ENCODE data around the gene SLC4A11. TPM values are rescaled to one million over a fixed set of nuclear protein-coding genes. Genes with fewer than 3 reads are reported as not detected.

The SLC4A11 gene
- total RNA-seq: 0.58 and 0.88 TPM in 2 replicates

DNA sequence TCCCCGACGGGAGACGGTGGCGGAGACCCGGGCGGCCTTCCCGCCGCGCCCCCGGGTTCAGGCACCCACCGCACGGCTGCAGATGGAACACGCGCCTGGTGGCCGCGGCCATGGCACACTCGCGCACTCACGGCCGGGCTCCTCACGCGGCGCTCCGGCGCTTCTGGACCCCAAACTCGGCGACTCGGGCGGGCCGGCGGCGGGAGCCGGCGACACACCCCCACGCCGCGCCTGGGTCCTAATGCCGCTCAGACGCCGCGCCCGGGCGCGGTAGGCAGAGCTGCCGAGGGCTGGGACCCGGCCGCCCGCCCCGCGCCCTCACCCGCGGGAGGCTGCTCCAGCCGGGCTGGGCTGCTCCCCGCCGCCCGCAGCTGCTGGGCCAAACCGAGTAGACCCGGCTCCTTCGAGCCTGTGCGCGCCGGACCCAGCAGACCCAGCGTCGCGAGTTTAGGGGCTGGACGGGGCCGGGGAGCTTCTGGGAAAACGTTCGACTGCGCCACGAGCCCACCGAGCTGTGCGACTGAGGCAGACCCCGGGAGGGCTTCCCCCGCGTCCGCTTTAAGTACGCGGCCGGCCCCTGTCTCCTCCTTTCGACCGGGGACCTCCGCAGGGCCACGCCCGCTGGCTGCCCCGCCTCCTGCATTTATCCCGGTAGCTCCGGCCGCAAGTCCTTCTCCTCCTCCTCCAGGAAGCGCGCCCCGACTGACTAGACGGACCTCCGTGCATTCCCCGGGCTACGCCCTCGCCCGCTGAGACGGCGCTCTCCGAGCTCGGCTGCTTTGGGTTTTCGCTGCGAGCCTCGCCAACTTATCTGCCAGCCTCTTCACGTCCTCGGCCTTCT, at the start of gene SLC4A11:
Gene SLC4A11 (minus strand): TSS at position 165 of the 841 bp plus-strand sequence. CDS start 53 bp downstream, at position 112.
- CTCF ChIA-PET: interaction anchor here (0.7 kb wide), 1 partner anchor 21 kb away, joined by 3 read pairs; no protein-coding TSS in a partner anchor
- Mint-ChIP-seq H3K27ac (no peak within 1 kb of the TSS), H3K27me3 (peaks cover 48% of the 10 kb centered on the region), H3K9me3 (no peaks in the 10 kb centered on the region), H3K4me1 (peaks cover 7% of the 10 kb centered on the region), H3K4me3 (peak within 1 kb of the TSS; percentile 89), H3K36me3 (ENCODE audit: low read depth) (peaks cover 1% of the 10 kb centered on the region)
- TF ChIP-seq, protein P1, sequence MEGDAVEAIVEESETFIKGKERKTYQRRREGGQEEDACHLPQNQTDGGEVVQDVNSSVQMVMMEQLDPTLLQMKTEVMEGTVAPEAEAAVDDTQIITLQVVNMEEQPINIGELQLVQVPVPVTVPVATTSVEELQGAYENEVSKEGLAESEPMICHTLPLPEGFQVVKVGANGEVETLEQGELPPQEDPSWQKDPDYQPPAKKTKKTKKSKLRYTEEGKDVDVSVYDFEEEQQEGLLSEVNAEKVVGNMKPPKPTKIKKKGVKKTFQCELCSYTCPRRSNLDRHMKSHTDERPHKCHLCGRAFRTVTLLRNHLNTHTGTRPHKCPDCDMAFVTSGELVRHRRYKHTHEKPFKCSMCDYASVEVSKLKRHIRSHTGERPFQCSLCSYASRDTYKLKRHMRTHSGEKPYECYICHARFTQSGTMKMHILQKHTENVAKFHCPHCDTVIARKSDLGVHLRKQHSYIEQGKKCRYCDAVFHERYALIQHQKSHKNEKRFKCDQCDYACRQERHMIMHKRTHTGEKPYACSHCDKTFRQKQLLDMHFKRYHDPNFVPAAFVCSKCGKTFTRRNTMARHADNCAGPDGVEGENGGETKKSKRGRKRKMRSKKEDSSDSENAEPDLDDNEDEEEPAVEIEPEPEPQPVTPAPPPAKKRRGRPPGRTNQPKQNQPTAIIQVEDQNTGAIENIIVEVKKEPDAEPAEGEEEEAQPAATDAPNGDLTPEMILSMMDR (IDR thresholded peaks at IDR 0.05): no peak
- DNase-seq (peak; percentile 45), ATAC-seq (ENCODE audit: low read depth) (peak; percentile 72)
- POLR2A ChIA-PET: interaction anchor here (1.0 to 1.5 kb wide), 2 partner anchors 31 to 575 kb away, joined by 3 read pairs; partner anchors contain the start of gene IDH3B
- intact Hi-C loops (cut with micrococcal nuclease): loop anchor here (2.0 to 5.0 kb wide), 3 partner anchors 20 to 168 kb away; partner anchors contain the start of genes DDRGK1 and DNAAF9

DNA sequence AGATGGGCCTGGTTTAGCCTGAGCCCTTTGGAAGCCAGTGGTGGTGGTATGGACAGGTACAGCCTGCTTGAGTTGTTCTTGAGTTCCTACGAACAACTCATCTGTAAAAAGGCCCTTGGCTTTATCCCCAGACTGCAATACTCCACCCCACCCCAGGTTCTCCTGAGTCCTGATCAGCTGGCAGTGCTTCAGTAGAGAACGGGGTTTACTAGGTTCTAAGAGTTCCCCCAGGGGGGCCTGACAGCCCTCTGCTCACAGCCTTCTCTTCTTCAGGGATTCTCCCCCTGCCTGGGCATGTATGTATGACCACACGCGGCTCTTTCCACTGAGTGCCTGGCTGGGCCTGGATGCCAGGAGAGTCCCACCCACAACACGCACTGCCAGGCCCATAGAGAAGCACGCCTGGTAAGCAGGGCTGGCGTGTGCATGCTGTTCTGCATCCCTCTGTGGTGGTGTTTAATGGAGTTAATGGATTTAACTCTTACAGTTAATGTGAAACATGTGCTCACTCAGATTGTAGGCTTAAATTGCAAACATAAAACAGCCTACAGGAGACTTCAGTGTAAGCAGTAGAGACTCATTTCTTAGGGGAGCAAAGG, 44.3 kb upstream of the SLC4A11 start:
- H3K27ac Mint-ChIP-seq: no peak overlapping the region
- CTCF ChIA-PET: no interaction called here

DNA sequence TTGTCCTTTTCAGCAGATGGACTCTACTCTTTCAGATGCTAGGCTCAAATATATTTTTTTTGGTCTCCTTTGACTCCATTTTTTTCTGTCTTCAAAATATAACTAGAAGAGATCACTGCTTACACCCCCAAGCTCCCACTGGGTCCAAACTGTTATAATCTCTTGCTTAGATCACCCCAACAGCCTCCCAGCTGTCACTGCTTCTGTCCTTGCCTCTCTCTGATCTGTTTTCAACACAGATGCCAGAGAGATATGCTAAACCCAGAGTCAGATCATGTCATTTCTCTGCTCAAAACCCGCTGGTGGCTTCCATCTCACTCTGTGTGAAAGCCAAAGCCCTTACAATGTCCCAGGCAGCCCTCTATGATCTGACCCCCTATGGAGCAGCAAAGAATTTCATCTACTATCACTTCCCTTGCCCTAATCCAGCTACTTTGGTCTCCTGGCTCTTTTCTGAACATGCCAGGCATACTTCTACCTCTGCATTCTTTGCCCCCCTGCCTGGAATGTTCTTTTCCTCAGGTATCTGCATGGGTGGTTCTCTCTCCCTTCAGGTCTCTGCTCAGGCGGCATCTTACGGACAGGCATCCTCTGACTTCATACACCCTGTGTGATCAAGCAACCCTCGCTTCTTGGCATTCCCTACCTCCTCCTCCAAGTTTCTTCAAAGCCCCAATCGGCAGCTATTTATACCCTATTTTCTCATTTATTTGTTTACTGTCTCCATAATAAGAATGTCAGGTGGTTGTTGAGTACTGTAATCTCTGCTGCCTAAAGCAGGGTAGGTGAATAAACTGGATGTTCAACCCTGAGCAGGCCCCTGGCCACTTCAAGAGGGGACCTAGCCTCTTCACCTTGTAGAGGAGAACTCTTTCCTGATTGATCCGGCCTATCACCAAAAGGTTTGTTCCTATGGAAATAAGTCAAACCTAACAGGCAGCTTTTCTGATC, 43.6 kb upstream of the SLC4A11 start:
- no peak for DNase-seq
- no peak overlapping the region for H3K4me3 Mint-ChIP-seq

More for the DNA sequence above, 44.3 kb upstream of the SLC4A11 start:
- Mint-ChIP-seq H3K4me3 (no peak overlapping the region), H3K9me3 (no peaks in the 10 kb centered on the region), H3K4me1 (no peaks in the 10 kb centered on the region), H3K27me3 (no peaks in the 10 kb centered on the region), H3K36me3 (ENCODE audit: low read depth) (peaks cover 25% of the 10 kb centered on the region)
- no peak for DNase-seq
- no peak for ATAC-seq (ENCODE audit: low read depth)
- TF ChIP-seq, protein P1 (IDR thresholded peaks at IDR 0.05): no peak
- POLR2A ChIA-PET: no interaction called here
- intact Hi-C loops (cut with micrococcal nuclease): no loop called here

DNA sequence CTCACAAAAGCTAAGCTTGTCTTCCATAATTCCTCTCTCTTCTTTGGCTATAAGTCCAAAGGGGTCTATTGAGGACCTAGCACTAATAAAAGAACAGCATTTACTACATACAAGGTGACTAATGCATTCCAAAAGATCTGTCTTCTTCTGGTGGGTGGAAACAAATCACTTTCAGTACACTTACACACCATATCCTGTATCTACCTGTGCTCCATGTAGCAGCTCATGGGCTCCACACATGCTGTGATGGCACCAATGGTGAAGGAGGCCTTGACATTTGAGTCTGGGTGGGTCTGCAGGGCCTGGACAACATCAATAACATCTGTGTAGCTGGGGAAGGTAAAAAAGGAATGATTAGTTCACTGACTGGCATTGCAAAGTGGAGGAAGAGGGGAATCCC, 42.4 kb upstream of the SLC4A11 start:
- ATAC-seq (ENCODE audit: low read depth): no peak
- H3K27me3 Mint-ChIP-seq: no peaks in the 10 kb centered on the region
- no peaks in the 10 kb centered on the region for H3K9me3 Mint-ChIP-seq
- H3K4me3 Mint-ChIP-seq: no peak overlapping the region
- H3K4me1 Mint-ChIP-seq: no peaks in the 10 kb centered on the region
- H3K36me3 Mint-ChIP-seq (ENCODE audit: low read depth): peaks cover 30% of the 10 kb centered on the region
- no peak overlapping the region for H3K27ac Mint-ChIP-seq
- TF ChIP-seq, protein P1 (IDR thresholded peaks at IDR 0.05): no peak
- intact Hi-C loops (cut with micrococcal nuclease): no loop called here
- DNase-seq: no peak
- ChIA-PET POLR2A (no interaction called here), CTCF (no interaction called here)

More for the DNA sequence above, 43.6 kb upstream of the SLC4A11 start:
- no peaks in the 10 kb centered on the region for H3K9me3 Mint-ChIP-seq
- intact Hi-C loops (cut with micrococcal nuclease): no loop called here
- H3K27me3 Mint-ChIP-seq: no peaks in the 10 kb centered on the region
- ChIA-PET CTCF (no interaction called here), POLR2A (interaction anchor here (0.6 kb wide), 1 partner anchor 67 kb away, joined by 3 read pairs; no protein-coding TSS in a partner anchor)
- peaks cover 30% of the 10 kb centered on the region for H3K36me3 Mint-ChIP-seq (ENCODE audit: low read depth)
- no peaks in the 10 kb centered on the region for H3K4me1 Mint-ChIP-seq
- no peak for ATAC-seq (ENCODE audit: low read depth)
- H3K27ac Mint-ChIP-seq: no peak overlapping the region
- TF ChIP-seq, protein P1 (IDR thresholded peaks at IDR 0.05): no peak

Measured in activated B cell treated with CpG ODN at 0.5 μM for 24 hours (primary cell).